ENCODE data around the gene ARPP21.

DNA sequence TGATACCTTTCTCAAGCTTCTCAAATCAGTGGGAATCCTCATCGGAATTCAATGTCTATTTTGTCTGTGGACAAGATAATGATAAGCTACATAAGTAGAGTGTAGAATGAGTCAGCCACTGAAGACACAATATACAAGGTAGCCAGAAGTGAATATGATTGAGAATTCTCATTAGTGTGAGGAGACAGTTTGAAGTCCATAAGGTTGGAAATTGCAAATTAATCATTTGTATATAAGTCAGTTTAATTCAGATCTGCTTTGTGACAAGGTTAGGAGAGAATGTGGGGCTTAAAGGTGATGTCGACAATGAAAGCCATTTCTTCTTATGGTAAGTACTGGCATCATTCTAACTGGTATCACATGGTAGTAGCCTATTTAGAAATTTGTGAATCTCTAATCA, 4.2 kb downstream of the ARPP21 start:
- no peak for TF ChIP-seq CTCF (conservative IDR thresholded peaks at IDR 0.05; ENCODE audit: low read depth, low read length)
- TF ChIP-seq EZH2 (IDR thresholded peaks at IDR 0.05; ENCODE audit: low read length, unreplicated experiment) = no peak
